HCT116 (cell line): ENCODE measurements around the gene MYBPC3.

Experiments used
- EGR1 ChIP-seq: IDR thresholded peaks from 2 replicates; pipeline ENCODE4 v1.6.1; 2012; ENCODE audit warnings: low read depth
- JUND ChIP-seq: IDR thresholded peaks from 2 replicates; pipeline ENCODE4 v1.6.1; 2012
- POLR2AphosphoS5 ChIP-seq: IDR thresholded peaks from 2 replicates; pipeline ENCODE4 v1.6.1; 2011; ENCODE audit warnings: mild to moderate bottlenecking, low read depth, low read length, moderate library complexity
- TF ChIP-seq, protein P1 (sequence below): IDR thresholded peaks from 2 replicates; pipeline ENCODE4 v1.6.1; 2012; ENCODE audit warnings: low read depth
- TF ChIP-seq, protein P2 (sequence below), 3 experiments: fragments of 200-600 bp in 1 of 3; sonication (generic) in 1 of 3; IDR thresholded peaks in 2 of 3; conservative IDR thresholded peaks in 1 of 3; 2 replicates each; pipeline ENCODE4 v1.5.1; 2012 to 2017; ENCODE audit warnings: low read depth in 2 of 3, low read length in 2 of 3, antibody characterized with exemption in 1 of 3, borderline replicate concordance in 1 of 3, control low read depth in 1 of 3, mild to moderate bottlenecking in 1 of 3, mixed read lengths in 1 of 3, mixed run types in 1 of 3, moderate library complexity in 1 of 3; ENCODE audit not compliant: insufficient read depth in 1 of 3

DNA sequence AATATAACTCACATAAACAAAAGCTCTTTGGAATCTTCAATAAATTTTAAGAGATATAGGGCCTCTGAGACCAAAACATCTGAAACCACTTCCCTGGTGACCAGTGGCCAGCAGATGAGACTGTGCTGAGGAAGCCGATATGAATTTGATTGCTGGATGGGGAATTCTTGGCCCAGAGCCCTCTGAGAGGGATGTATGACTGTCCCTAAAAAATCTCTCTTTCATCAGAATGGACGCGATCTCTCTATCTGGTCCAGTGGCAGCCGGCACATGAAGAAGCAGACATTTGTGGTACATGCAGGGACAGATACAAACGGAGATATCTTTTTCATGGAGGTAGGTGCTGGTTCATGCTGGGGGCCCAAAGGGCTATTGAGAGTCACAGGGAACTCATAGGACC lies 37.5 kb downstream of the MYBPC3 start:
- TF ChIP-seq, protein P1, sequence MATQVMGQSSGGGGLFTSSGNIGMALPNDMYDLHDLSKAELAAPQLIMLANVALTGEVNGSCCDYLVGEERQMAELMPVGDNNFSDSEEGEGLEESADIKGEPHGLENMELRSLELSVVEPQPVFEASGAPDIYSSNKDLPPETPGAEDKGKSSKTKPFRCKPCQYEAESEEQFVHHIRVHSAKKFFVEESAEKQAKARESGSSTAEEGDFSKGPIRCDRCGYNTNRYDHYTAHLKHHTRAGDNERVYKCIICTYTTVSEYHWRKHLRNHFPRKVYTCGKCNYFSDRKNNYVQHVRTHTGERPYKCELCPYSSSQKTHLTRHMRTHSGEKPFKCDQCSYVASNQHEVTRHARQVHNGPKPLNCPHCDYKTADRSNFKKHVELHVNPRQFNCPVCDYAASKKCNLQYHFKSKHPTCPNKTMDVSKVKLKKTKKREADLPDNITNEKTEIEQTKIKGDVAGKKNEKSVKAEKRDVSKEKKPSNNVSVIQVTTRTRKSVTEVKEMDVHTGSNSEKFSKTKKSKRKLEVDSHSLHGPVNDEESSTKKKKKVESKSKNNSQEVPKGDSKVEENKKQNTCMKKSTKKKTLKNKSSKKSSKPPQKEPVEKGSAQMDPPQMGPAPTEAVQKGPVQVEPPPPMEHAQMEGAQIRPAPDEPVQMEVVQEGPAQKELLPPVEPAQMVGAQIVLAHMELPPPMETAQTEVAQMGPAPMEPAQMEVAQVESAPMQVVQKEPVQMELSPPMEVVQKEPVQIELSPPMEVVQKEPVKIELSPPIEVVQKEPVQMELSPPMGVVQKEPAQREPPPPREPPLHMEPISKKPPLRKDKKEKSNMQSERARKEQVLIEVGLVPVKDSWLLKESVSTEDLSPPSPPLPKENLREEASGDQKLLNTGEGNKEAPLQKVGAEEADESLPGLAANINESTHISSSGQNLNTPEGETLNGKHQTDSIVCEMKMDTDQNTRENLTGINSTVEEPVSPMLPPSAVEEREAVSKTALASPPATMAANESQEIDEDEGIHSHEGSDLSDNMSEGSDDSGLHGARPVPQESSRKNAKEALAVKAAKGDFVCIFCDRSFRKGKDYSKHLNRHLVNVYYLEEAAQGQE = no peak
- TF ChIP-seq POLR2AphosphoS5 (no peak), JUND (no peak), EGR1 (no peak)
- TF ChIP-seq, protein P2, sequence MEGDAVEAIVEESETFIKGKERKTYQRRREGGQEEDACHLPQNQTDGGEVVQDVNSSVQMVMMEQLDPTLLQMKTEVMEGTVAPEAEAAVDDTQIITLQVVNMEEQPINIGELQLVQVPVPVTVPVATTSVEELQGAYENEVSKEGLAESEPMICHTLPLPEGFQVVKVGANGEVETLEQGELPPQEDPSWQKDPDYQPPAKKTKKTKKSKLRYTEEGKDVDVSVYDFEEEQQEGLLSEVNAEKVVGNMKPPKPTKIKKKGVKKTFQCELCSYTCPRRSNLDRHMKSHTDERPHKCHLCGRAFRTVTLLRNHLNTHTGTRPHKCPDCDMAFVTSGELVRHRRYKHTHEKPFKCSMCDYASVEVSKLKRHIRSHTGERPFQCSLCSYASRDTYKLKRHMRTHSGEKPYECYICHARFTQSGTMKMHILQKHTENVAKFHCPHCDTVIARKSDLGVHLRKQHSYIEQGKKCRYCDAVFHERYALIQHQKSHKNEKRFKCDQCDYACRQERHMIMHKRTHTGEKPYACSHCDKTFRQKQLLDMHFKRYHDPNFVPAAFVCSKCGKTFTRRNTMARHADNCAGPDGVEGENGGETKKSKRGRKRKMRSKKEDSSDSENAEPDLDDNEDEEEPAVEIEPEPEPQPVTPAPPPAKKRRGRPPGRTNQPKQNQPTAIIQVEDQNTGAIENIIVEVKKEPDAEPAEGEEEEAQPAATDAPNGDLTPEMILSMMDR (IDR thresholded peaks at IDR 0.05 in 2 of 3, conservative IDR thresholded peaks at IDR 0.05 in 1 of 3; ENCODE audit: borderline replicate concordance in 1 of 3, insufficient read depth in 1 of 3, low read depth in 2 of 3, low read length in 2 of 3) = no peak
